Neural cell (in vitro differentiated cells): ENCODE results near the gene RNASE11. TPM values are rescaled to one million over a fixed set of nuclear protein-coding genes. Genes with fewer than 3 reads are reported as not detected.

Source experiments
- H2AFZ ChIP-seq: fragments of 200-600, 300-800 bp; sonication (generic), shearing (Covaris generic); 2 replicates; pipeline ENCODE4 v1.6.0; 2014; ENCODE audit warnings: low read depth, mild to moderate bottlenecking, antibody characterized with exemption, low read length, moderate library complexity
- H3F3A ChIP-seq: fragments of 200-600 bp; shearing (Covaris generic); 2 replicates; pipeline ENCODE4 v1.6.1; 2016; ENCODE audit warnings: mild to moderate bottlenecking, moderate library complexity, mixed read lengths, antibody characterized with exemption, low read length; ENCODE audit not compliant: insufficient read depth, poor library complexity, severe bottlenecking
- H3K27ac ChIP-seq: fragments of 200-600, 300-800 bp; sonication (generic), shearing (Covaris generic); 2 replicates; pipeline ENCODE4 v1.5.1; 2014; ENCODE audit warnings: mild to moderate bottlenecking, low read length, moderate library complexity
- H3K27me3 ChIP-seq: fragments of 300-800, 200-600 bp; sonication (generic), shearing (Covaris generic); 2 replicates; pipeline ENCODE4 v1.6.0; 2014; ENCODE audit warnings: mild to moderate bottlenecking, low read depth, low read length, moderate library complexity; ENCODE audit not compliant: insufficient read depth
- H3K36me3 ChIP-seq: fragments of 300-800, 200-600 bp; sonication (generic), shearing (Covaris generic); 2 replicates; pipeline ENCODE4 v1.5.1; 2014; ENCODE audit warnings: mild to moderate bottlenecking, antibody characterized with exemption, low read length, moderate library complexity; ENCODE audit not compliant: insufficient read depth
- H3K4me2 ChIP-seq: fragments of 300-800, 200-600 bp; sonication (generic), shearing (Covaris generic); 2 replicates; pipeline ENCODE4 v1.6.0; 2014; ENCODE audit warnings: mild to moderate bottlenecking, low read length
- H3K4me3 ChIP-seq: fragments of 300-800, 200-600 bp; sonication (generic), shearing (Covaris generic); 2 replicates; pipeline ENCODE4 v1.5.1; 2014; ENCODE audit warnings: mild to moderate bottlenecking, low read length, moderate library complexity
- H3K79me2 ChIP-seq: fragments of 200-600 bp; shearing (Covaris generic); replicated peaks from 2 replicates; pipeline ENCODE4 v1.6.0; 2014; ENCODE audit warnings: mild to moderate bottlenecking, low read length, moderate library complexity; ENCODE audit not compliant: insufficient read depth
- H3K9ac ChIP-seq: fragments of 300-800, 200-600 bp; sonication (generic), shearing (Covaris generic); 2 replicates; pipeline ENCODE4 v1.6.1; 2016; ENCODE audit warnings: mild to moderate bottlenecking, low read length, mixed read lengths
- H3K9me2 ChIP-seq: fragments of 200-600 bp; shearing (Covaris generic); 2 replicates; pipeline ENCODE4 v1.6.1; 2016; ENCODE audit warnings: mild to moderate bottlenecking, low read length, mixed read lengths; ENCODE audit not compliant: insufficient read depth
- H3K9me3 ChIP-seq: fragments of 200-600, 300-800 bp; sonication (generic), shearing (Covaris generic); 2 replicates; pipeline ENCODE4 v1.6.1; 2016; ENCODE audit warnings: mild to moderate bottlenecking, mixed run types, low read length, moderate library complexity, mixed read lengths
- H4K20me1 ChIP-seq: fragments of 200-600 bp; shearing (Covaris generic); 2 replicates; pipeline ENCODE4 v1.6.1; 2016; ENCODE audit warnings: mild to moderate bottlenecking, mixed run types; ENCODE audit not compliant: insufficient read depth
- EP300 ChIP-seq: fragments of 450-650 bp; conservative IDR thresholded peaks from 2 replicates; pipeline ENCODE4 v1.6.1; 2014; ENCODE audit warnings: antibody characterized with exemption, mild to moderate bottlenecking, moderate library complexity; ENCODE audit not compliant: poor library complexity, severe bottlenecking
- EZH2 ChIP-seq: fragments of 200-600, 300-800 bp; shearing (Covaris generic), sonication (generic); IDR thresholded peaks from 2 replicates; pipeline ENCODE4 v1.6.1; 2014; ENCODE audit warnings: antibody characterized with exemption, low read length, borderline replicate concordance, mild to moderate bottlenecking; ENCODE audit not compliant: insufficient read depth, poor library complexity, severe bottlenecking
- MXI1 ChIP-seq: fragments of 450-650 bp; conservative IDR thresholded peaks from 2 replicates; pipeline ENCODE4 v1.6.1; 2014; ENCODE audit warnings: antibody characterized with exemption, mild to moderate bottlenecking; ENCODE audit not compliant: poor library complexity, severe bottlenecking
- POLR2AphosphoS5 ChIP-seq: IDR thresholded peaks from 2 replicates; pipeline ENCODE4 v1.6.1; 2012
- RAD21 ChIP-seq: fragments of 450-650 bp; conservative IDR thresholded peaks from 2 replicates; pipeline ENCODE4 v1.6.1; 2014; ENCODE audit warnings: antibody characterized with exemption, mild to moderate bottlenecking, moderate library complexity
- REST ChIP-seq: IDR thresholded peaks from 2 replicates; pipeline ENCODE4 v1.6.1; 2012; ENCODE audit warnings: borderline replicate concordance
- SMC3 ChIP-seq: fragments of 450-650 bp; conservative IDR thresholded peaks from 2 replicates; pipeline ENCODE4 v1.6.1; 2014; ENCODE audit warnings: antibody characterized with exemption, mild to moderate bottlenecking, moderate library complexity; ENCODE audit not compliant: poor library complexity
- TAF1 ChIP-seq: IDR thresholded peaks from 2 replicates; pipeline ENCODE4 v1.6.1; 2012; ENCODE audit warnings: low read depth
- polyA plus RNA-seq: library from polyadenylated mRNA; depleted of rRNA; stranded (reverse); fragments of >200 nt; gene quantifications from 2 replicates; pipeline ENCODE4 v1.2.3, GENCODE V29; 2014
- TF ChIP-seq, protein P1 (sequence below): fragments of 450-650 bp; IDR thresholded peaks from 2 replicates; pipeline ENCODE4 v1.5.1; 2014; ENCODE audit warnings: antibody characterized with exemption, mild to moderate bottlenecking, moderate library complexity; ENCODE audit not compliant: poor library complexity, severe bottlenecking

The RNASE11 gene
- polyA plus RNA-seq, 1 donor from 2014 or later: not detected

- Histone ChIP-seq H3K79me2 (no peaks in the 10 kb centered on the region), H2AFZ (no peak overlapping the region), H3K9me2 (no peaks in the 10 kb centered on the region), H3K9me3 (no peaks in the 10 kb centered on the region), H3K9ac (no peak overlapping the region), H3K27ac (no peak overlapping the region), H3K4me3 (no peak overlapping the region), H3K27me3 (peaks cover 5% of the 10 kb centered on the region), H3F3A (no peaks in the 10 kb centered on the region), H3K4me2 (no peak overlapping the region), H4K20me1 (no peaks in the 10 kb centered on the region), H3K36me3 (no peaks in the 10 kb centered on the region)
- TF ChIP-seq EP300 (no peak), RAD21 (no peak), TAF1 (no peak), EZH2 (no peak), MXI1 (no peak), POLR2AphosphoS5 (no peak), REST (no peak), SMC3 (no peak)
- TF ChIP-seq, protein P1, sequence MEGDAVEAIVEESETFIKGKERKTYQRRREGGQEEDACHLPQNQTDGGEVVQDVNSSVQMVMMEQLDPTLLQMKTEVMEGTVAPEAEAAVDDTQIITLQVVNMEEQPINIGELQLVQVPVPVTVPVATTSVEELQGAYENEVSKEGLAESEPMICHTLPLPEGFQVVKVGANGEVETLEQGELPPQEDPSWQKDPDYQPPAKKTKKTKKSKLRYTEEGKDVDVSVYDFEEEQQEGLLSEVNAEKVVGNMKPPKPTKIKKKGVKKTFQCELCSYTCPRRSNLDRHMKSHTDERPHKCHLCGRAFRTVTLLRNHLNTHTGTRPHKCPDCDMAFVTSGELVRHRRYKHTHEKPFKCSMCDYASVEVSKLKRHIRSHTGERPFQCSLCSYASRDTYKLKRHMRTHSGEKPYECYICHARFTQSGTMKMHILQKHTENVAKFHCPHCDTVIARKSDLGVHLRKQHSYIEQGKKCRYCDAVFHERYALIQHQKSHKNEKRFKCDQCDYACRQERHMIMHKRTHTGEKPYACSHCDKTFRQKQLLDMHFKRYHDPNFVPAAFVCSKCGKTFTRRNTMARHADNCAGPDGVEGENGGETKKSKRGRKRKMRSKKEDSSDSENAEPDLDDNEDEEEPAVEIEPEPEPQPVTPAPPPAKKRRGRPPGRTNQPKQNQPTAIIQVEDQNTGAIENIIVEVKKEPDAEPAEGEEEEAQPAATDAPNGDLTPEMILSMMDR: no peak
Measured at GRCh38 chr14:20606902-20607242, 19.1 kb upstream of the RNASE11 start.

GRCh38 chr14:20606190-20606901 is 18.5 kb upstream of the RNASE11 start:
- Histone ChIP-seq H3K4me3 (no peak overlapping the region), H3K4me2 (no peak overlapping the region), H3K79me2 (no peaks in the 10 kb centered on the region), H3K36me3 (no peaks in the 10 kb centered on the region), H3F3A (no peaks in the 10 kb centered on the region), H3K9me2 (no peaks in the 10 kb centered on the region), H3K9ac (no peak overlapping the region), H2AFZ (no peak overlapping the region), H3K27me3 (peaks cover 5% of the 10 kb centered on the region), H4K20me1 (no peaks in the 10 kb centered on the region), H3K27ac (no peak overlapping the region), H3K9me3 (no peaks in the 10 kb centered on the region)
- TF ChIP-seq POLR2AphosphoS5: no peak
- TF ChIP-seq, protein P1: peak; percentile 46
